AG09309 (cell line): ENCODE results near the gene OSBPL8.

Experiments used
- DNase-seq: peaks from one replicate; pipeline ENCODE4 v3.0.0-alpha.2; 2010; ENCODE audit warnings: low read depth
- H3K4me3 ChIP-seq: 2 replicates; pipeline ENCODE4 v1.5.1; 2011; ENCODE audit warnings: mild to moderate bottlenecking, low read depth, low read length, moderate library complexity; ENCODE audit not compliant: control insufficient read depth
- CTCF ChIP-seq: IDR thresholded peaks from 2 replicates; pipeline ENCODE4 v1.5.1; 2011; ENCODE audit warnings: mild to moderate bottlenecking, low read depth, low read length, inconsistent platforms; ENCODE audit not compliant: insufficient read depth, control insufficient read depth; ENCODE audit errors: missing control alignments

The OSBPL8 gene

DNA sequence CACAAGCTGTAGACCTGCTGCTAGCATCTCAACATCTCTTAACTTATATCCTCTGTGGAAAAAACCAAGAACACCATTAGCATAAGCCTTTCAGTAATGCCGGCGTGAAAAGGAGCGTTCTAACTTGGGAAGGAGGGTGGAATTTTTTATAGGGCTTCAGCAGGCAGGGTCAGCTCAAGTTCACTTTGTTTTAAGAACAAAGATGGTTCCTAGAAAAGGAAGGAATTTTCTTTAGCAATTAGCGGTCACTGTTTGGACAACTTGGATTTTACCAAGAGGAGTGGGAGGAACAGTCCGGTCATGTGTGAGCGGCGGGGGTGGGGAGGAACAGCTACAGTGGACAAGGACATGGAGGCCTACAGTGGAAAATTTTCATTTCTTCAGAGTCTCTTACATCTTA lies 247.3 kb downstream of the OSBPL8 start:
- H3K4me3 ChIP-seq, result no peak overlapping the region
- DNase-seq, result no peak
- TF ChIP-seq CTCF, result no peak

DNA sequence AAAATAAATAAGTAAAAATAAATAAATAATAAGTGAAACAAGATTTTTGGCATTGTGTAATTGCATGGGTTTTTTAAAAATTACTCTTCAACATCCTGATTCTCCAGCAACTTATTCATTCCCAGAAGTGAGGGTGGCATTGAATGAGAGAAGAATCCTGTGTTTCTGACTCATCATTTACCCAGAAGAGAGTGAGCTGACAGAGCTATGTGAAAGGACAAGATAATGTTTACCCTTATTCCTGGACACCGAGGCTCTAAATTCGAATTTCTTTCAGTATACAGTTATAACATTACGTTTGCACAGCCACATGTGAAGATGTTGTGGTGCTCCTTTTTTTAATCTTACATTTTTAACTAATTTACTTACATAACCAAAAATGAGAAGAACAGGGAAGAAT lies 247.8 kb downstream of the OSBPL8 start:
- DNase-seq, result no peak

GRCh38 chr12:76310110-76310509 lies 249.5 kb downstream of the OSBPL8 start:
- DNase-seq, result no peak
- no peak for TF ChIP-seq CTCF
- no peak overlapping the region for H3K4me3 ChIP-seq

More for the DNA sequence above, 247.8 kb downstream of the OSBPL8 start:
- TF ChIP-seq CTCF, result no peak
- H3K4me3 ChIP-seq, result no peak overlapping the region

DNA sequence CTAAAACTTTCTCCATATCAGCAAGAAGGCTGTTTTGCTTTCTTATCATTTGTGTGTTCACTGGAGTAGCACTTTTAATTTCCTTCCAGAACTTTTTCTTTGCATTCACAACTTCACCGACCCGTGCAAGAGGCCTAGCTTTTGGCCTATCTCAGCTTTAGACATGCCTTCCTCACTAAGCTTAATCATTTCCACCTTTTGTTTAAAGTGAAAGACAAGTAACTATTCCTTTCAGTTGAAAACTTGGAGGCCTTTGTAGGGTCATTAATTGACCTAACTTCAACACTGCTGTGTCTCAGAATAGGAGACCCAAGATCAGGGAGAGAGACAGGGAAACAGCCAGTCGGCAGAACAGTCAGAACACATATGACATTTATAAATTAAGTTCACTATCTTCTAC lies 250.7 kb downstream of the OSBPL8 start:
- DNase-seq, result no peak
- H3K4me3 ChIP-seq, result no peak overlapping the region
- TF ChIP-seq CTCF, result no peak

- no peak for DNase-seq
- H3K4me3 ChIP-seq, result no peak overlapping the region
- TF ChIP-seq CTCF, result no peak
These were observed 252.5 kb downstream of the OSBPL8 start for GRCh38 chr12:76307083-76307482.

- no peak overlapping the region for H3K4me3 ChIP-seq
- TF ChIP-seq CTCF, result no peak
- no peak for DNase-seq
These were observed 255.5 kb downstream of the OSBPL8 start for GRCh38 chr12:76303989-76304460.

GRCh38 chr12:76303365-76303764 lies 256.2 kb downstream of the OSBPL8 start:
- no peak for DNase-seq
- H3K4me3 ChIP-seq, result no peak overlapping the region
- no peak for TF ChIP-seq CTCF
